Stimulated activated CD4-positive, alpha-beta T cell treated with anti-CD3 and anti-CD28 coated beads, Interleukin-2, amount 100 ng/mL, for 24 hours (primary cell): Measurements from ENCODE around the gene DAZL.

Experiments
- DNase-seq, 2 donors: peaks; one replicate each; pipeline ENCODE4 v3.0.0-alpha.2; 2020

Gene DAZL

DNA sequence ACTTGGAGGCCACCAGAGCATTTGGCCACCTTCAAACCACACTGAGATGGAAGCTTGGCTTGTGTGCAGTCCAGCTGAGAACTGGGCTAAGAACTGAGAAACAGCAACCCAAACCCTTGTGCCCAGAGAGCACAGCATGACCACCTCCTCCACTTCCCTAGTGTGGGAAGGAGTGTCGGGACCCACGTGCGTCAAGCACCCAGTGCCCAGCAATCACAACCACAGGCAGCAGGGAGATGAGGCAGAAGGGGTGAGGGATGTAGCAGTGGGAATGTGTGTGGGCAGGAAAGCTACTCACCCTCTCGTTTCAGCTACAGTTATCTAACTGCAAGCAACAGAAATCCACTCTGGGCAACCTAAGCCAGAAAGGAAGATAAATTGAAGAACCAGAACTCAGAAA, 66.7 kb downstream of the DAZL start:
- DNase-seq: no peak

DNA sequence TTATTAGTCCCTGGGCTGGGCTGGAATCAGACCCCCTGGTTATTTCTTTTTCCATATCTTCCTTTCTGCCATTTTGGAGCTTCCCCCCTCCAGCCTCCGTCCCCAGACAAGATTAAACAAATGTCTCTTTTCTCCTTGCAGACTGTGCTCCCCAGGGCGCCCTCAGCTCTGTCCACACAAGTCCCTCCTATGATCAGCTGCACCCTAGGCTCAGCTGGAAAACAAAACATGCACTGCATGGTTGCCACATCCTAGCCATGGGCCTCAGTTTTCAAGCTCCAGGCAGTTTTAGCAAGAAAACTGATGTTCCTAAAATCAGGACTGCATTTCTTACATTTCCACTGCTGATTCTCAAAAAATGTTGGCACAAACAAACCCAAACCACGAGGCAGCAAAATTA, 68.2 kb downstream of the DAZL start:
- no peak for DNase-seq
